ENCODE measurements around the gene PLP1. TPM values are rescaled to one million over a fixed set of nuclear protein-coding genes. Genes with fewer than 3 reads are reported as not detected.
"Not testable (repeated sequence)": the region's sequence is repeated elsewhere in the genome, so short reads cannot be mapped to it uniquely, and the experiment has no call there.

Gene PLP1
- total RNA-seq, 2 donors from 2014 or later: not detected

DNA sequence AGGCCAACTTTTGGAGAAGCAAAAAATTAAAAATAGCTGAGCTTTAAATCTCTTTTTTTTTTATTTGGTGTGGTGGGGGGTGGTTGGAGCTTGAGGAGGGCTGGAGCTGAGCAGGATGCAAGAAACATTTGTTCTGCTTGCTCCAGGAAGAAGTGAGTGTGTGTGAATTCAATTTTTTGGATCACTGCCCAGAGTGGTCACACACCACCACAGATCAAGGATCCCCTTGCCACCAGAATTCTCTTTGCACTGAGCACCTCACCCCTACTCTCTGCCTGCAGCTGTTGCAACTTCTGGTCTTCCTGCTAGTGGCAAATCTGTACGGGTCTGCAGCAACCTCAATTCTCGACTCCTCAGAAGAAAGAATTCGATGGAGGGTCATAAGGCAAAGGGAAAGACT lies 19.9 kb upstream of the PLP1 start:
- Mint-ChIP-seq H3K4me3 (no peak overlapping the region), H3K27ac (no peak overlapping the region), H3K27me3 (ENCODE audit: low read depth) (peaks cover 10% of the 10 kb centered on the region), H3K9me3 (peaks cover 3% of the 10 kb centered on the region in 2 donors), H3K4me1 (ENCODE audit: low read depth) (no peaks in the 10 kb centered on the region), H3K36me3 (ENCODE audit: insufficient read depth in 2 of 2) (no peaks in the 10 kb centered on the region)
- ATAC-seq (replicated peaks in 1 of 2) (no peak), DNase-seq (no peak)

DNA sequence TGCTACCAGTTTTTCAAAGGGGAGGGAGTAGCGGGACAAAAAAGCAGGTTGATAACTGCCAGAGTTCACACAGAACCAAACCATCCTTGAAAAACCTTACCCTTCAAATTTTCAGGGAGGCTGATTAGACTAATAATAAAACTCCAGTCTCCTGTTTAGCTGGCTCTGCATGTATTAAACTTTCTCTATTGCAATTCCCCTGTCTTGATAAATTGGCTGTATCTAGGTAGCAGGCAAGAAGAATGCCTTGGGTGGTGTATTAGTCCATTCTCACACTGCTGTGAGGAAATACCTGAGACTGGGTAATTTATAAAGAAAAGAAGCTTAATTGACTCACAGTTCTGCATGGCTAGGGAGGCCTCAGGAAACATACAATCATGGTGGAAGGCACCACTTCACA lies 18.1 kb upstream of the PLP1 start:
- no peaks in the 10 kb centered on the region for H3K36me3 Mint-ChIP-seq (ENCODE audit: insufficient read depth in 2 of 2)
- ATAC-seq (replicated peaks in 1 of 2): no peak
- no peaks in the 10 kb centered on the region for H3K4me1 Mint-ChIP-seq (ENCODE audit: low read depth)
- H3K4me3 Mint-ChIP-seq: no peak overlapping the region
- DNase-seq: no peak
- H3K27ac Mint-ChIP-seq: no peak overlapping the region
- H3K27me3 Mint-ChIP-seq (ENCODE audit: low read depth): peaks cover 23% of the 10 kb centered on the region
- H3K9me3 Mint-ChIP-seq: peaks cover 3% of the 10 kb centered on the region in 2 donors

DNA sequence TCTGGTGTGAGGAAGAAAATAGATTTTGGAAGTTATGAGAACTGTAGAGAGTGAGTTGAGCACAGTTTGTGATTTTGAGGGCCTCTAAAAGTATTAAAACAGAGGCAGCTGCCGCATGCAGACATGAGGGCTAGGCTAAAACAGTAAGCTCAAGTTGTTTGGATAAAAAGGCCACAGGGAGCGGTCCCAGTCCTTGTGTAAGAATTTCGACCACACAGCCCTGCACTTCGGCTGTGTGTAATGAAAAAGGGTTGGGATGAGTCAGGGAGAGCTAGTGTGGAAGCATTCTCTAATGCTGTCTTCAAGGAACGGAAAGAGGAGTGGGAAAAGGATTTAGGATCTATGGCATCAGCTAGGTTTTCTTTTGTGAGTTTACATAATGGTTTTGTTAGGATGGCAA lies 13.1 kb upstream of the PLP1 start:
- H3K4me3 Mint-ChIP-seq; H3K27ac Mint-ChIP-seq; DNase-seq; H3K4me1 Mint-ChIP-seq (ENCODE audit: low read depth); H3K36me3 Mint-ChIP-seq (ENCODE audit: insufficient read depth in 2 of 2); H3K9me3 Mint-ChIP-seq; ATAC-seq (replicated peaks in 1 of 2): not testable (repeated sequence)
- peaks cover 42% of the 10 kb centered on the region for H3K27me3 Mint-ChIP-seq (ENCODE audit: low read depth)

DNA sequence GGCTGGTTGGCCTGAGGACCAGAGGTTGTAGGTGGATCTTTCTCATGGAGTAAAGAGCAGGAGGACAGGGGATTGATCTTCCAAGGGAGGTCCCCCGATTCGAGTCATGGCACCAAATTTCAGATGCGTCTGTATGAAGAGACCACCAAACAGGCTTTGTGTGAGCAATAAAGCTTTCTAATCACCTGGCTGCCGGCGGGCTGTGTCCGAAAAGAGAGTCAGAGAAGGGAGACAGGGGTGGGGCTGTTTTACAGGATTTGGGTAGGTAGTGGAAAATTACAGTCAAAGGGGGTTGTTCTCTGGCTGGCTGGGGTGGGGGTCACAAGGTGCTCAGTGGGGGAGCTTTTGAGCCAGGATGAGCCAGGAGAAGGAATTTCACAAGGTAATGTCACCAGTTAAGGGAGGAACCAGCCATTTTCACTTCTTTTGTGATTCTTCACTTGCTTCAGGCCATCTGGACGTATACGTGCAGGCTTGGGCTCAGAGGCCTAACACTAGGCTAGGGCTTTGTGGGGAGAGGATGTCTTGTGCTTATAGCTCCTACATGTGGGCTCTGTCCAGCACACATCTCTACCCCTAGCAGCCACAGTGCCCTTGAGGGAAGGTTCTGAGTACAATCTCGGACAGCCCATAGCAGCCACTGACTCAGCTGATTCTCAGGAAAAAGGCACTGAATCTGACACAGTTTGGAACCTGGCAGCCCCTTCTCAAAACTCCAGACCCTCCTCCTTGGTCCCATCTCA lies 9.7 kb upstream of the PLP1 start:
- not testable (repeated sequence) for H3K27ac Mint-ChIP-seq; H3K4me3 Mint-ChIP-seq; ATAC-seq (replicated peaks in 1 of 2)

DNA sequence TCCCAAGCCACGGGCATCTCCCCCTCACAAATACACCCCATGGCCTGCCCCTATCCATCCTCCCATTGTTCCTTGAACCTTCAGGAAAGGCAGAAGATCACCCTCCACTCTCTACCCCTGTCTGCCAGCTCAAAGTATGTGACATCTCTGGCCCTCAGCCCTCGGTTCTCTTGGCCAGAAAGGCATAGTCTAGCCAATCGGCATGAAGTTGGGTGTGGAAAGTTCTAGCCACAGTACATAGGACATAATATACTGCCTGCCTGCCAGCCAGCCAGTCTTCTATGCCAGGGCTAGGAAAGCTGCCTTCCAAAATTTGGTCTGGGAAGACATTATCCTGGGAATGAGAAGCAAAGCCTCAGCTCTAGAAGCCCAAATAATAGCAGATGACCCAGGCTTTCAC lies 3.2 kb upstream of the PLP1 start:
- no peaks in the 10 kb centered on the region for H3K36me3 Mint-ChIP-seq (ENCODE audit: insufficient read depth in 2 of 2)

More for the DNA sequence above, 9.7 kb upstream of the PLP1 start:
- not testable (repeated sequence) for DNase-seq; H3K9me3 Mint-ChIP-seq; H3K4me1 Mint-ChIP-seq (ENCODE audit: low read depth); H3K36me3 Mint-ChIP-seq (ENCODE audit: insufficient read depth in 2 of 2)
- H3K27me3 Mint-ChIP-seq (ENCODE audit: low read depth): peaks cover 48% of the 10 kb centered on the region

DNA sequence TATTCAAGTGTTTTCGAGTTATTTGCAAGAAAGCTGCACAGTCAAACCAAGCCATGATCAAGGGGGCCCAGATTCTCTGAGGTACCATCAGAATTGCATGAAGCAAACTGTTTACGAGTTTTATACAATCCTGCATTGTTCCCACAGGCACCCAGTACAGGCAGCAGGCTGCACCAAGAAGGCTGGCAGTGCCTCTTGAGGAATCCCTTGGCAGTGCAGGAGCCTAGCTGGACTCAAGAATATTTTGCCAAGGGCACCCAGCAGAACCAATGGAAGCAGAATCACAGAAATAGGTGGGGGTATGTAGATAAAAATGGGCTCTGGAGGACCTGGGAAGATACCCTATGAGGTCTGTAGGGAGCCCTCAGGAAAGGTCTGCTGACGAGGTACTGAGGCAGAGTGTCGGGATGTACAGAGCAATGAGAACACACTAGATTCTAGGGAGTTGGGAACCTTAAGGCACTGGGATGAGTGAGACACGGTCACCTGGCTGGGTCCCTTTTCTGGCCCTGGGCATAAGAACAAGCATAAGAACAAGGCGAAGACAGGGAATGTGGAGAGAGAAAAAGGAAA lies 2.5 kb upstream of the PLP1 start:
- ATAC-seq (replicated peaks in 1 of 2) (no peak), DNase-seq (no peak)
- H3K4me1 Mint-ChIP-seq (ENCODE audit: low read depth): no peaks in the 10 kb centered on the region
- peaks cover 63% of the 10 kb centered on the region for H3K27me3 Mint-ChIP-seq (ENCODE audit: low read depth)
- no peaks in the 10 kb centered on the region for H3K36me3 Mint-ChIP-seq (ENCODE audit: insufficient read depth in 2 of 2)
- no peaks in the 10 kb centered on the region for H3K9me3 Mint-ChIP-seq
- no peak overlapping the region for H3K4me3 Mint-ChIP-seq
- H3K27ac Mint-ChIP-seq: no peak overlapping the region

More for the DNA sequence above, 3.2 kb upstream of the PLP1 start:
- Mint-ChIP-seq H3K9me3 (no peaks in the 10 kb centered on the region), H3K4me1 (ENCODE audit: low read depth) (no peaks in the 10 kb centered on the region), H3K27me3 (ENCODE audit: low read depth) (peaks cover 57% of the 10 kb centered on the region), H3K4me3 (no peak overlapping the region), H3K27ac (no peak overlapping the region)
- DNase-seq: no peak
- no peak for ATAC-seq (replicated peaks in 1 of 2)

DNA sequence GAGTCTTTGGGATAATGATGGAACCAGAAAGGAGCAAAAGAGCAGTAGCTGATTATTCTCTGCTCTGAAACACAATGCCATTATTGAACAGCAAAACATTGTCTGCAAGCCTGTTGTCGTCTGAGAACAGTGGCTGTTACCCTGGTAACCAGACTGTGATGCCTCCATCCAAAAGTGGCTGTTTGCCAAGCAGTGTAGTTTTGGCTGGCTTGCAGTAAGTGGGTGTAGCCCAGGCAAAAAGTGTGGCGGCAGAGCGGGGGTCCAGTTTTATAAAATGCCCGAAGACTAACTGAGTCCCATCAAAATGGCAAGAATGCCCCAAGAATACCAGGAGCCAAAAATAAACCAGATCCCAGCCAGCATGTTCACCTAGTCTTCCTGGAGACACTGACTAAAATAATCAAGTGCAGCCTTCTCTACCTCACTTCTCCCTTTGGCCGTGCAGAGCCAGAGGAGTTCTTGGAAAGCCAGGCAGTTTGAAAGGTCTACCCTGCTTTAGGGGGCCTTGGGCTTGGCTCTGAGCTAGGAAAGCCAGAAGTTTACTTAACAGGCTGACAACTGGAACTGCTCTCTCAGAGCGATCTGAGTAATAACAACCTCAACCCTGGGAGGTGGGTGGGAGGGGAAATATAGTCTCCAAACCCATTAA lies 2.6 kb downstream of the PLP1 start:
- no peak for DNase-seq
- Mint-ChIP-seq H3K27me3 (ENCODE audit: low read depth) (peaks cover 42% of the 10 kb centered on the region), H3K4me1 (ENCODE audit: low read depth) (no peaks in the 10 kb centered on the region), H3K9me3 (no peaks in the 10 kb centered on the region), H3K4me3 (no peak overlapping the region), H3K27ac (no peak overlapping the region), H3K36me3 (ENCODE audit: insufficient read depth in 2 of 2) (no peaks in the 10 kb centered on the region)
- ATAC-seq (replicated peaks in 1 of 2): no peak

DNA sequence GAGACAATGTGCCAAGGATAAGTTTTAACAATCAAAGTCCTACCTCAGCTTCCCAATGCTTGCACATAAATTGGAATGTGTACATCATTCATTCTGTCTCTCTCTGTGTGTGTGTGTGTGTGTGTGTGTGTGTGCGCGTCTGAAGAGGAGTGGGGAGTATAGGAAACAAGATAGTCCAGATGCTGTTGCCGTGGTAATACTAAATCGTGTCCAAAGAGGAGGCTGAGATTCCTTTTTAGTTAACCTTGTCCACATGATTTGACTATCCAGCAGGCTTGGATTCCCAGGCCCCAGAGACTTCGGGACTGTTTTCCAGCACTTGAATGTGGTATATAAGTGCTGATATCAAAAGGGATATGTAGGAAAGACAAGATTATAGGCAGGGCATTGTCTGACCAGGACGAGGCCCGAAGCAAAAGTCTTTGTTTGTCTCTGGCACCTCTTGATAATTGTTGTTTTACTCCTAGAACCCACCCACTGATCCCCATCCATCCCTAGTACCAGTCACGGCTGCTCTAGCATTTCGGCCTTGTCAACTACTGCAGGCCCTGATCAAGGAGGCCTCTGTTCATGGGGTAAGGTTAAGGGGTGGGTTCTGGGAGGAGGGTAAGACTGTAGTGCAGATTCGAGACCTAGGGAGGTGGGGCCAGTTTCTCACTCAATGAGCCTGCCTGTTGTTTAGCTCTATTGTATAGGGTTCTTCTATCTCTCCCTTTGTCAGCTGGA lies 3.9 kb downstream of the PLP1 start:
- H3K27me3 Mint-ChIP-seq (ENCODE audit: low read depth): peaks cover 35% of the 10 kb centered on the region
- no peak overlapping the region for H3K27ac Mint-ChIP-seq
- H3K4me3 Mint-ChIP-seq: no peak overlapping the region
- H3K36me3 Mint-ChIP-seq (ENCODE audit: insufficient read depth in 2 of 2): no peaks in the 10 kb centered on the region
- DNase-seq: no peak
- H3K9me3 Mint-ChIP-seq: no peaks in the 10 kb centered on the region
- ATAC-seq (replicated peaks in 1 of 2): no peak
- H3K4me1 Mint-ChIP-seq (ENCODE audit: low read depth): no peaks in the 10 kb centered on the region

DNA sequence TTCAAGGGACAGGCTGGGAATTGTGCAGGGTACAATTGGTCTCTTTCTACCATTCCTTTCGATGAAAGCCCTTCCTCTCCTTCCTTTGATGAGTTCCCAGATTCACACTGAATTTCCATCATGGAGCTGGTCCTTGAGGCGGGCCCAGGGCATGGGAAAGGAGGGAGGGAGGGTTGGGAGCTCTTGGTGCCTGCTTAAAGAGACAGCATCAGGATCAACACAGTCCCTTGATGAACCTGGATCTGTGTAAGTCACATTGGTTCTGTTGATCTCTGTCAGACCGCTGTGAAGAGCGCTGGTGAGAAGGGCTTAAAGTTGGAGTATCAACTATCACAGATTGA lies 4.4 kb downstream of the PLP1 start:
- no peaks in the 10 kb centered on the region for H3K9me3 Mint-ChIP-seq
- no peak for ATAC-seq (replicated peaks in 1 of 2)
- H3K27me3 Mint-ChIP-seq (ENCODE audit: low read depth): peaks cover 30% of the 10 kb centered on the region

DNA sequence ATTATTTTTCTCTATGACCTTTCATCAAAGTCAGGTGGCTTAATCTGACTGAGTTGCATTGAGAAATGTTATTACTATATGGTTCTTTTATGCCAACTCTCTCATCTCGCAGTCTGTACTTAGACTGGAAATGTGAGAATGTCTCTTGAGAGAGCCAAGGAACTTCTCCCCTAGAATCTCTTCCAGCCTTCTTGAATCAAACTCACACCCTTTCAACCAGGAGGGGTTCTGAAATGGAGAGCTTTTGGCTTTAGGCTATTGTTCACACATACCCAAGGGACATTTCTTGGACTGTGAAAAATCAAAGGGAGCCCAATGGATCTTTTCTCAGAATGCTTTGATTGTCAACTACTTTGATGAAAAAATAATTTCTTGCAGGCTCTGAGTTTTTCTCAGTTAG lies 5.1 kb downstream of the PLP1 start:
- no peak for ATAC-seq (replicated peaks in 1 of 2)
- peaks cover 23% of the 10 kb centered on the region for H3K27me3 Mint-ChIP-seq (ENCODE audit: low read depth)

More for the DNA sequence above, 4.4 kb downstream of the PLP1 start:
- no peak for DNase-seq
- Mint-ChIP-seq H3K4me1 (ENCODE audit: low read depth) (no peaks in the 10 kb centered on the region), H3K4me3 (no peak overlapping the region), H3K27ac (no peak overlapping the region), H3K36me3 (ENCODE audit: insufficient read depth in 2 of 2) (no peaks in the 10 kb centered on the region)

DNA sequence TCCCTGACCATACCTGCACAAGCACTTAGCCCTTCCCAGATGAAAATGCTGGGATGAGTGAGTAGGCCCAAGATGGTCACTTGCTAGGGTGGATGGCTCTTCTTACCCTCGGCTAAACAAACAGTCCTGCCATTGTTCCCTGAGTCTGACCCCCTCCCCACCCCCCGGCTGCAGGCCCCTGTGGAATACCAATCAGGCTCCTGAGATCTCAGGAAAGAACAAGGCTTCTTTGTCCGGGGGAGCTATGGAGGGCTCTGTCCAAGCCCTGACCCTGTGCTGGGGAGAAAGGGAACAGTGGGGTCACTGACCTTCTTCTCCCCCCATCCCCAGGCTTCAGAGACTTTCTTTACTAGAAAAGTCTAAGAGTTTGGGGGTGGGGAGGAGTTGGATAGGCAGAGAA lies 6.0 kb downstream of the PLP1 start:
- ATAC-seq (replicated peaks in 1 of 2): no peak
- Mint-ChIP-seq H3K27me3 (ENCODE audit: low read depth) (peaks cover 22% of the 10 kb centered on the region), H3K27ac (no peak overlapping the region), H3K4me1 (ENCODE audit: low read depth) (no peaks in the 10 kb centered on the region), H3K4me3 (no peak overlapping the region), H3K9me3 (no peaks in the 10 kb centered on the region), H3K36me3 (ENCODE audit: insufficient read depth in 2 of 2) (no peaks in the 10 kb centered on the region)
- DNase-seq: no peak

More for the DNA sequence above, 5.1 kb downstream of the PLP1 start:
- H3K4me1 Mint-ChIP-seq (ENCODE audit: low read depth): no peaks in the 10 kb centered on the region
- no peak overlapping the region for H3K27ac Mint-ChIP-seq
- H3K4me3 Mint-ChIP-seq: no peak overlapping the region
- H3K9me3 Mint-ChIP-seq: no peaks in the 10 kb centered on the region
- H3K36me3 Mint-ChIP-seq (ENCODE audit: insufficient read depth in 2 of 2): no peaks in the 10 kb centered on the region
- no peak for DNase-seq

DNA sequence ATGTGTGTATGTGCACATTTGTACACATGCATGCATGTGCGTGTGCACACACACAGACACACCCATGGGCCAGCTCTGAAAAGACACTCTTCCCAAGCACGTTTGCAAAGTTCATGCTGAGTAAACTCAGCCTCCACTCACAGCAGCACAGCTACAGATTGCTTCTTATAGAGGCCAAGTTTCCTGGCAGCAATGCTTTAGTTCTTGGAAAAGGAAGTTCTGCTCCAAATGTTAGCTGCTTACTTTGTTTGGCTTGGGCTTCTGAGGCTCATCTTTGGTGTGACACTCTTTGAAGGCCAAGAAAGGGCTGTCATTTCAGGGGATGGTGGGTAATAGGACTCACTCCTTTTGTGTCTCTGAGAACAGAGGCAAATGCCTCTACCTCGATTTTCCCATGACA lies 6.6 kb downstream of the PLP1 start:
- Mint-ChIP-seq H3K36me3 (ENCODE audit: insufficient read depth in 2 of 2) (no peaks in the 10 kb centered on the region), H3K4me3 (no peak overlapping the region), H3K9me3 (no peaks in the 10 kb centered on the region), H3K27ac (no peak overlapping the region), H3K4me1 (ENCODE audit: low read depth) (no peaks in the 10 kb centered on the region), H3K27me3 (ENCODE audit: low read depth) (peaks cover 22% of the 10 kb centered on the region)
- DNase-seq: no peak
- no peak for ATAC-seq (replicated peaks in 1 of 2)

DNA sequence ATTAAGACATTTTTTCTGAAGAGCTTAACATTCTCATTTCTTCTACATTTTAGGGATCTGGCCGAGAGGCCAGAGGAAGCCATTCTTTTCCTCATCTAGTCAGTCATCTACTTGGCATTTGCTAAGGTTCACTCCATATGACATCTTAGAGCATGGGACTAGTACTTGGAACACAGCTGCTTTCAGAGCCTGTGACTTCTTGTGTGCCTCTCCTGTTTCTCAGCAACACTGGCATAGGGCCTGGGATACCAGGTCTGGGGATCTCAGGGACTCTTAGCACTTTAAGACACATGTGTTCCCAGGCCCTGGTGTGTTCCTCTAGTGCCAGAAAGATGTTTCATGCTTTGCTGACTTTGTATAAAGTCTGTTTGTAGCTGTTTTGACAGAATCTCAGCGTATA lies 7.3 kb downstream of the PLP1 start:
- Mint-ChIP-seq H3K9me3 (no peaks in the 10 kb centered on the region), H3K4me1 (ENCODE audit: low read depth) (no peaks in the 10 kb centered on the region), H3K27me3 (ENCODE audit: low read depth) (peaks cover 16% of the 10 kb centered on the region), H3K4me3 (no peak overlapping the region), H3K36me3 (ENCODE audit: insufficient read depth in 2 of 2) (no peaks in the 10 kb centered on the region), H3K27ac (no peak overlapping the region)
- DNase-seq (no peak), ATAC-seq (replicated peaks in 1 of 2) (no peak)
